Measurements from ENCODE around the gene SNRPD2.
"Not testable (repeated sequence)": the region's sequence is repeated elsewhere in the genome, so short reads cannot be mapped to it uniquely, and the experiment has no call there.

Gene SNRPD2

GRCh38 chr19:45705115-45705514 lies 13.4 kb upstream of the SNRPD2 start:
- DNase-seq (ENCODE audit: low spot score) = no peak

- no peak for DNase-seq (ENCODE audit: low spot score)
Measured at GRCh38 chr19:45701676-45702075, 9.9 kb upstream of the SNRPD2 start.

- DNase-seq (ENCODE audit: low spot score) = peak; percentile 64
Measured at GRCh38 chr19:45693106-45693788, 1.5 kb upstream of the SNRPD2 start.

GRCh38 chr19:45692187-45693105 lies 693 bp upstream of the SNRPD2 start, which contains the start of gene QPCTL:
QPCTL (plus strand) TSS chr19:45692666; CDS start chr19:45692704, 38 bp downstream.
- DNase-seq (ENCODE audit: low spot score) = peak; percentile 98

GRCh38 chr19:45687599-45687998 lies 4.2 kb downstream of the SNRPD2 start:
- DNase-seq (ENCODE audit: low spot score) = no peak

GRCh38 chr19:45685045-45685444 lies 6.7 kb downstream of the SNRPD2 start:
- not testable (repeated sequence) for DNase-seq (ENCODE audit: low spot score)

- DNase-seq (ENCODE audit: low spot score) = no peak
Measured at GRCh38 chr19:45682908-45683307, 8.8 kb downstream of the SNRPD2 start.

- no peak for DNase-seq (ENCODE audit: low spot score)
Measured at GRCh38 chr19:45682117-45682516, 9.6 kb downstream of the SNRPD2 start.

GRCh38 chr19:45681391-45682015 lies 10.2 kb downstream of the SNRPD2 start:
- peak; percentile 86 for DNase-seq (ENCODE audit: low spot score)

- DNase-seq (ENCODE audit: low spot score) = peak; percentile 84
Measured at GRCh38 chr19:45677351-45678230, 14.2 kb downstream of the SNRPD2 start.

GRCh38 chr19:45676851-45677263 lies 14.9 kb downstream of the SNRPD2 start:
- peak; percentile 49 for DNase-seq (ENCODE audit: low spot score)

- no peak for DNase-seq (ENCODE audit: low spot score)
Measured at GRCh38 chr19:45674946-45675345, 16.8 kb downstream of the SNRPD2 start.

- peak; percentile 27 for DNase-seq (ENCODE audit: low spot score)
Measured at GRCh38 chr19:45670670-45671453, 20.9 kb downstream of the SNRPD2 start.

- DNase-seq (ENCODE audit: low spot score) = peak; percentile 21
Measured at GRCh38 chr19:45668342-45668871, 23.3 kb downstream of the SNRPD2 start.

GRCh38 chr19:45667620-45668341 lies 24.0 kb downstream of the SNRPD2 start, which contains the start of gene GIPR:
GIPR (plus strand) TSS chr19:45668221; CDS start chr19:45669521, 1,300 bp downstream.
- DNase-seq (ENCODE audit: low spot score) = peak; percentile 40

- DNase-seq (ENCODE audit: low spot score) = no peak
Measured at GRCh38 chr19:45664575-45664974, 27.2 kb downstream of the SNRPD2 start.

- DNase-seq (ENCODE audit: low spot score) = no peak
Measured at GRCh38 chr19:45663800-45664199, 28.0 kb downstream of the SNRPD2 start.

GRCh38 chr19:45660636-45661035 lies 31.1 kb downstream of the SNRPD2 start:
- no peak for DNase-seq (ENCODE audit: low spot score)

GRCh38 chr19:45659096-45659729 lies 32.5 kb downstream of the SNRPD2 start:
- no peak for DNase-seq (ENCODE audit: low spot score)
